Activated T-helper 1 cell treated with anti-CD3 and anti-CD28 coated beads, Interleukin-12 subunit alpha, Interleukin-12 subunit beta, Interleukin-2, Interleukin-4 antibody, amounts not matched to agents 30 ng/mL and 10 ng/mL and 1 ng/mL, durations not matched to agents 14 hours and 24 hours and 36 hours (primary cell): ENCODE measurements around the gene CREBRF. TPM values are rescaled to one million over a fixed set of nuclear protein-coding genes. Genes with fewer than 3 reads are reported as not detected.
"Not testable (repeated sequence)": the region's sequence is repeated elsewhere in the genome, so short reads cannot be mapped to it uniquely, and the experiment has no call there.

Experiments
- DNase-seq: peaks from one replicate; pipeline ENCODE4 v3.0.0; 2021; ENCODE audit warnings: low spot score
- H3K27ac Mint-ChIP-seq: one replicate; pipeline ENCODE4 v1.8.0; 2021; ENCODE audit warnings: mild to moderate bottlenecking, mixed read lengths
- H3K27me3 Mint-ChIP-seq: one replicate; pipeline ENCODE4 v1.8.0; 2022; ENCODE audit warnings: mild to moderate bottlenecking, moderate library complexity, mixed read lengths; ENCODE audit not compliant: insufficient read depth
- H3K36me3 Mint-ChIP-seq: one replicate; pipeline ENCODE4 v1.8.0; 2021; ENCODE audit warnings: low read depth, mixed read lengths
- H3K4me1 Mint-ChIP-seq: one replicate; pipeline ENCODE4 v1.8.0; 2021; ENCODE audit warnings: low read depth, mixed read lengths
- H3K4me3 Mint-ChIP-seq: one replicate; pipeline ENCODE4 v1.8.0; 2021; ENCODE audit warnings: mild to moderate bottlenecking, moderate library complexity, mixed read lengths
- H3K9me3 Mint-ChIP-seq: one replicate; pipeline ENCODE4 v1.8.0; 2021; ENCODE audit warnings: mixed read lengths
- intact Hi-C: fragments of 100-400 bp; cut with micrococcal nuclease; formaldehyde crosslinking; loops from one replicate; pipeline ENCODE4 v1.15.1; 2024
- total RNA-seq: library from RNA; stranded (reverse); gene quantifications from 2 replicates; pipeline ENCODE4 v1.2.3, GENCODE V29; 2022

CREBRF gene, protein sequence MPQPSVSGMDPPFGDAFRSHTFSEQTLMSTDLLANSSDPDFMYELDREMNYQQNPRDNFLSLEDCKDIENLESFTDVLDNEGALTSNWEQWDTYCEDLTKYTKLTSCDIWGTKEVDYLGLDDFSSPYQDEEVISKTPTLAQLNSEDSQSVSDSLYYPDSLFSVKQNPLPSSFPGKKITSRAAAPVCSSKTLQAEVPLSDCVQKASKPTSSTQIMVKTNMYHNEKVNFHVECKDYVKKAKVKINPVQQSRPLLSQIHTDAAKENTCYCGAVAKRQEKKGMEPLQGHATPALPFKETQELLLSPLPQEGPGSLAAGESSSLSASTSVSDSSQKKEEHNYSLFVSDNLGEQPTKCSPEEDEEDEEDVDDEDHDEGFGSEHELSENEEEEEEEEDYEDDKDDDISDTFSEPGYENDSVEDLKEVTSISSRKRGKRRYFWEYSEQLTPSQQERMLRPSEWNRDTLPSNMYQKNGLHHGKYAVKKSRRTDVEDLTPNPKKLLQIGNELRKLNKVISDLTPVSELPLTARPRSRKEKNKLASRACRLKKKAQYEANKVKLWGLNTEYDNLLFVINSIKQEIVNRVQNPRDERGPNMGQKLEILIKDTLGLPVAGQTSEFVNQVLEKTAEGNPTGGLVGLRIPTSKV
- 7.4 and 9.2 TPM in 2 replicates for total RNA-seq

DNA sequence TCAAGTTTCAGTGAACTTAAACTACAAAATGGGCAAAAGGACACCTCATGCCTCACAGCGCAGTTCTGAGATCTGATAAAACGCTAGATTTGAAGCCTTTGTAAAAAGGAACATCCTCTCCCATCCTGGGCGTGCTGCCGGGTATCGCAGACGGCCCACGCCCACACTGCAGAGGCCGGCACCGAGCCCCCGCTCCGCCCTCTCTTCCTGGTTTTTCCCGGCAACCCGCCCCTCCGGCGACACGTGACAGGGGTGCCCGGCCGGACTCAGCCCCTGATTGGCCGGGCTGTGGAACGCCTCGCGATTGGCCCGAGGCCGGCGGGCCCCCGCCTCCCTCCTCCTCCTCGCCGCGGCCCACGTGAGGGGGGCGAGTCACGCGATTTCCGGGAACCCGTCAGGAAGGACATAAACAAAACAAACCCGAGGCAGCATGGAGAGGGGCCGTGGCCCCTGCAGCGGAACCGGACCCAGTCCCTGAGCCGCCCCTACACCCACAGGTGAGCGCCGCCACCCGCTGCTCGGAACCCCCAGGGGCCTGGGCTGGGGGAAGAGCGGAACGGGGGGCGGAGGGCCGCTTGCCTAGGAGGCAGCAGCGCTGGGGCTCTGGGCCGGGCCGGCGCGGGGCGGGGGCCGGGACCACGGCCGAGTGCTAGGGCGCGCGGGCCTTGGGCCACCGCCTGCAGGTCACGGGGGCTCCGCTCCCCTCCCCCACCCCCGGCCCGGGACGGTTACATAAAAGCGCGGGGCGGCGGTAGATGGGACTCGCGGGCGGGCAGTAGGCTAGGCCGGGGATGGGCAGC is at the start of gene CREBRF:
TSS of gene CREBRF (plus strand) at position 370 of the 800 bp plus-strand sequence. CDS start 24,424 bp downstream, outside the sequence.
- H3K4me3 Mint-ChIP-seq = peak within 1 kb of the TSS; percentile 88
- H3K4me1 Mint-ChIP-seq = peaks cover 17% of the 10 kb centered on the region
- H3K9me3 Mint-ChIP-seq = no peaks in the 10 kb centered on the region
- H3K27ac Mint-ChIP-seq = peak within 1 kb of the TSS; percentile 92
- H3K27me3 Mint-ChIP-seq = peaks cover 2% of the 10 kb centered on the region
- H3K36me3 Mint-ChIP-seq = no peaks in the 10 kb centered on the region
- peak; percentile 99 for DNase-seq
- intact Hi-C loops = loop anchor here (1.0 to 10.0 kb wide), 9 partner anchors 21 to 1669 kb away; partner anchors contain the start of genes CPEB4, ERGIC1, FBXW11 and NPM1

DNA sequence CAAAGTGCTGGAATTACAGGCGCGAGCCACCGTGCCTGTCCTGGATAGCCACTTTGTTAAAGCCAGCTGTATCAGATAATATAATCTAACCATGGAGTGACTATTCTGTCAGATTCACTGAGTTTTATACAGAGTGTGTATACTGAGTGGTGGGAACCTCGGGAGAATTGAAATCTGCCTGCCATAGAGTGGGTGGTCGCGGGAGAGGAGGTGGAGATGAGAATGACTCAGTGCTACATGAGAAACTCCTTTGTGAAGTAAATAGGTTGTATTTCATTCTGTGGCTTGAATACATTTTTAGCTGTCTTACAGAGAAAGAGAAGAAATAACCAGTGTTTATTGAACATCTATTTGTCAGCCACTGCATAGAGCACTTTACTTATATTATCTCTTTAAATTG is 46.1 kb upstream of the CREBRF start:
- no peak for DNase-seq
- Mint-ChIP-seq H3K27ac (peak overlapping the region; percentile 32), H3K9me3 (no peaks in the 10 kb centered on the region), H3K36me3 (peaks cover 10% of the 10 kb centered on the region), H3K4me3 (peak overlapping the region; percentile 2), H3K4me1 (peaks cover 25% of the 10 kb centered on the region), H3K27me3 (no peaks in the 10 kb centered on the region)
- intact Hi-C loops = loop anchor here (1.0 kb wide), 1 partner anchor 25 kb away; no protein-coding TSS in a partner anchor

DNA sequence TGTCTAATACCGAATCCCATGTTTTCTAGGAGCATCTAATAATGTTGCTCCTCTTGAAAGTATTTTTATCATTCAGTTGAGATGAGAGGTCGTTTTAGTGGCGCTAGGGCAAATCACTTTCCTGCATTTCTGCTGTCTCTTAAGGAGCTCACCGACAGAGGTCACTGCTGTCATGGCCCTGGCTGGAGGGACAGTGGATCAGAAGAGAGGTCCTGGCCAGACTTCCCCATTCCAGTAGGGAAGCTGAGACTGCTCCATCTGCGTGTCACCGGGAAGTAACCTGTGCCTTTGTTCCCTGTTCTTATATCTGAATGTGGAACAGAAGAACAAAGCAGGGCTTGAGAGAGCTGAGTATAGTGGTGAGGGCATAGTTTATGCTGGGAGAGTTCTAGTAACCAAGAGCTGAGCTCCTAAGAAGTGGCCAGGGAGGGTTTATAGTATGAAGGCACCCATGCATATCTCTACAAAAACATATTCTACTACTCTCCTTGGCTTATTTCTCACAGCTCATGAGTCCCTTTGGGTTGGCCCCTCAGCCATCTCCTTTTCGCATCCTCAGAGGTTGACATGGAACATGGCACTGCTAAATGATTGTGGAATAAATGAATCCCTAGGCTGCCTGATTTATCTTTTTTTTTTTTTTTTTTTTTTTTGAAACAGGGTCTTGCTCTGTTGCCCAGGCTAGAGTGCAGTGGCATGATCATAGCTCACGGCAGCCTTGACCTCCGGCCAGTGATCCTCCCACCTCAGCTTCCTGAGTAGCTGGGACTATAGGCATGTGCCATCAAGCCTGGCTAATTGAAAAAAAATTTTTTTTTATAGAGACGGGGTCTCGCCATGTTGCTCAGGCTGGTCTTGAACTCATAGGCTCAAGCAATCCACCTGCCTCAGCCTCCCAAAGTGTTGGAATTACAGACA is 45.3 kb upstream of the CREBRF start:
- intact Hi-C loops = loop anchor here (1.0 kb wide), 1 partner anchor 24 kb away; no protein-coding TSS in a partner anchor
- DNase-seq = no peak
- Mint-ChIP-seq H3K9me3 (no peaks in the 10 kb centered on the region), H3K4me3 (no peak overlapping the region), H3K4me1 (peaks cover 26% of the 10 kb centered on the region), H3K27ac (peak overlapping the region; percentile 46), H3K36me3 (peaks cover 10% of the 10 kb centered on the region), H3K27me3 (no peaks in the 10 kb centered on the region)

DNA sequence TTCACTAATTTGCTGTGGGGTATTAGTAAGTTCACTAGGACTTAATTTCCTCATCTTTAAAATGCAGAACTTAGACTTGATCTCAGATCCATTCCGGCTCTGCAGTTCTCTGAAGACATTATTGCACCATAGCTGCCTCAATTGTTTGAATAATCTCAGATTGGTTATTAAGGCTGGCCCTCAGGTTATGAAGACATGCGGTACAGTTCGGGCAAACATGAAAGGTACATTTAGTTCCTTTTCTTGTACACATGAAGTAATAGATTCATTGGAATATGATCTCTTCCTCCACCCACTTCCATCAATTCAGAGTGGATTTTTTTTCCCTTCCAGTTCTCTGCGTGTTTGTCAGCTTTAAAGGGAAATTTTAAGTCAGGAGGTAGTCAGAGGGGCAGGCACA is 44.6 kb upstream of the CREBRF start:
- intact Hi-C loops = no loop called here
- no peaks in the 10 kb centered on the region for H3K9me3 Mint-ChIP-seq
- H3K36me3 Mint-ChIP-seq = peaks cover 10% of the 10 kb centered on the region
- no peak for DNase-seq
- H3K4me1 Mint-ChIP-seq = peaks cover 34% of the 10 kb centered on the region
- no peak overlapping the region for H3K27ac Mint-ChIP-seq
- H3K27me3 Mint-ChIP-seq = no peaks in the 10 kb centered on the region
- H3K4me3 Mint-ChIP-seq = no peak overlapping the region

DNA sequence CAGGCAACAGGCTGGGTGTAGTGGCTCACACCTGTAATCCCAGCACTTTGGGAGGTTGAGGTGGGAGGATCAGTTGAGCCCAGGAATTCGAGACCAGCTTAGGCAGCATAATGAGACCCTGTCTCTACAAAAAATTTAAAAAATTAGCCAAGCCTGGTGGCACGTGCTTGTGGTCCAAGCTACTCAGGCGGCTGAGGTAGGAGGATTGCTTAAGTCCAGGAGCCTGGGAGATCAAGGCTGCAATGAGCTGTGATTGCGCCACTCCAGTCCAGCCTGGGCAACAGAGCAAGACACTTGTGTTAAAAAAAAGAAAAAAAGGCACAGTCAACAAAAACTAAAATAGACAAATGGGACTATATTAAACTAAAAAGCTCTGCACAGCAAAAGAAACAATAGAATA is 43.3 kb upstream of the CREBRF start:
- Mint-ChIP-seq H3K4me3 (no peak overlapping the region), H3K9me3 (no peaks in the 10 kb centered on the region), H3K27me3 (no peaks in the 10 kb centered on the region), H3K27ac (no peak overlapping the region), H3K4me1 (peaks cover 38% of the 10 kb centered on the region), H3K36me3 (peaks cover 11% of the 10 kb centered on the region)
- DNase-seq = no peak
- intact Hi-C loops = no loop called here

DNA sequence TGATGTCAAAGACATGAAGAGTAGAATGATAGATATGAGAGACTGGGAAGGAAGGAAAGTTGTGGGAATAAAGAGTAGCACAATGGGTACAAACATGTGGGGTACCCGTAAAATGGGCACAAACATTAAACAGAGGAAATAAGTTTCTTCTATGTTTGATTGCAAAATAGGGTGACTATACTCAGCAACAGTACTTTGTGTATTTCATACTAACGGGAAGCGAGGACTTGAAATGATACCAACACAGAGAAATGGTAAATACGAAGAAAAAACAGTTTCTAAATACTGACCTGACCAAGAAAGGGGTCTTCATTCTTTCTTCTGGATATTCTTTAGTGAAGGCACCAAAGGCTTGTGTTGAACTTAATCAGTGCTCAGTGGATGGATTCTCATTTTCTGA is 41.5 kb upstream of the CREBRF start:
- Mint-ChIP-seq H3K27ac (no peak overlapping the region), H3K36me3 (peaks cover 15% of the 10 kb centered on the region), H3K4me3 (no peak overlapping the region), H3K4me1 (peaks cover 39% of the 10 kb centered on the region), H3K9me3 (no peaks in the 10 kb centered on the region), H3K27me3 (no peaks in the 10 kb centered on the region)
- no peak for DNase-seq
- intact Hi-C loops = no loop called here

DNA sequence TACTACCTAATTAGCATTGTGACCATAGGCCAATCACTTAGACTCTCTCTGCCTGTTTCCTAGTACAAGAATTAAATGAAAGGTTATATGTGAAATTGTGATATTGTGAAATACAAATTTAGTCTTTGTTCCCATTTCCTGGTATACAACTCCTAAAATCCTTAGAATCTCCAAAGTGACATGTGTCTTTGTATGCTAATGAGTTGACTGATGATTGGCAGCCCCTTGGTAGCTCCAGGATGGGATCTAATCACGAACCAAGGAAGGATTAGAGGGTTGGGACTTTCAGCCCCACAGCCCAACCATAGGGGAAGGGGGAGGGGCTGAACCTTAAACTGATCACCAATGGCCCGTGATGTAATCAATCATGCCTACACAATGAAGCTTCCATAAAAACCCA is 41.0 kb upstream of the CREBRF start:
- H3K27ac Mint-ChIP-seq = no peak overlapping the region
- no peak overlapping the region for H3K4me3 Mint-ChIP-seq
- peaks cover 34% of the 10 kb centered on the region for H3K4me1 Mint-ChIP-seq
- no peaks in the 10 kb centered on the region for H3K27me3 Mint-ChIP-seq
- no peaks in the 10 kb centered on the region for H3K9me3 Mint-ChIP-seq
- H3K36me3 Mint-ChIP-seq = peaks cover 17% of the 10 kb centered on the region
- DNase-seq = no peak
- intact Hi-C loops = no loop called here

DNA sequence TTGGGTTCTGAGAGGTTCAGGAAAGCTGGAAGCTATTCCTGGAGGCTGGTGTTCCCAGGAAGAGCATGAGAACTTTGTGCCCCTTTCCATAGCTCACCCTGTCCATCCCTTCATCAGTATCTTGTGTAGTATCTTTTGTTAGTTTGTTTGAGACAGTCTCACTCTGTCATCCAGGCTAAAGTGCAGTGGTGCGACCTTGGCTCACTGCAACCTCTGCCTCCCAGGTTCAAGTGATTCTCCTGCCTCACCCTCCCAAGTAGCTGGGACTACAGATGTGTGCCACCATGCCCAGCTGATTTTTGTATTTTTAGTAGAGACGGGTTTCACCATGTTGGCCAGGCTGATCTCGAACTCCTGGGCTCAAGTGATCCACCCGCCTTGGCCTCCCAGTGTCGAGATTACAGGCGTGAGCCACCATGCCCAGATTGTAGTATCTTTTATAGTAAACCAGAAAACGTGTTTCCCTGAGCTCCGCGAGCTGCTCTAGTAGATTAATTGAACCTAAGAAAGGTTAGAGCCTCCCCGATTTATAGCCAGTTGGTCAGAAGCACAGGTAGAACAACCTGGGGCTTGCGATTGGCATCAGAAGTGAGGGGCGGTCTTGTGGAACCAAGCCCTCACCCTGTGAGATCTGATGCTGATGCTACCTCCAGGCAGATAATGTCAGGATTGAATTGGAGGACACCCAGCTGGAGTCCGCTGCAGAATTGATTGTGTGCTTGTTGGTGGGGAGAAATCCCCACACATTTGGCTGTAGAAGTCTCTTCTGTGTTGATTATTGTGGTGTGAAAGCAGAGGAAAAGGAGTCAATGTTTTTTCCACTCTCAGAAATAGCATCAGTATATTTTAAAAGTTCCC is 40.3 kb upstream of the CREBRF start:
- intact Hi-C loops = no loop called here
- H3K36me3 Mint-ChIP-seq = peaks cover 19% of the 10 kb centered on the region
- no peaks in the 10 kb centered on the region for H3K9me3 Mint-ChIP-seq
- H3K27me3 Mint-ChIP-seq = no peaks in the 10 kb centered on the region
- H3K27ac Mint-ChIP-seq = peak overlapping the region; percentile 49
- H3K4me3 Mint-ChIP-seq = no peak overlapping the region
- DNase-seq = no peak
- H3K4me1 Mint-ChIP-seq = peaks cover 28% of the 10 kb centered on the region

DNA sequence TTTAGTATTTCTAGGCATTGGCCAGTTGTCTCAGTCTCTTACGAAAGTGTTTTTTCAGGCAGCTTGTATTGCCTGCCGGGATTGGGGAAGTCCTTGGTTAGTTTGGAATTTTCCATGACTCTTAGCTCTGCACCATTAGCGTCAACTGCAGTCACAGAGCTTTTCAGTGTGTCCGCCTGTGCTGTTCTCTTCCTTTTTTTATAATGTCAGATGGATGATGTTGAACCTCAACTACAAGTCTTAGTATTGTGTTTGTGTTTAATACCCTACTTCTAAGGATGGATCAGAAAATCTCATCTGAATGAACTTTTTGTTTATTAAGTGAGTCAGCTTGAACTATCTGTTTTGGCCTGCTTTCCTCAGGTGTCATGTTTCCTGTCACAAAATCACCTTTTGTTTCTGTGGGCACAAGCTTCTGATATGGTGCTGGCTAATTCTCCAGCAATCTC is 39.5 kb upstream of the CREBRF start:
- H3K27ac Mint-ChIP-seq = peak overlapping the region; percentile 49
- H3K4me1 Mint-ChIP-seq = peaks cover 27% of the 10 kb centered on the region

DNA sequence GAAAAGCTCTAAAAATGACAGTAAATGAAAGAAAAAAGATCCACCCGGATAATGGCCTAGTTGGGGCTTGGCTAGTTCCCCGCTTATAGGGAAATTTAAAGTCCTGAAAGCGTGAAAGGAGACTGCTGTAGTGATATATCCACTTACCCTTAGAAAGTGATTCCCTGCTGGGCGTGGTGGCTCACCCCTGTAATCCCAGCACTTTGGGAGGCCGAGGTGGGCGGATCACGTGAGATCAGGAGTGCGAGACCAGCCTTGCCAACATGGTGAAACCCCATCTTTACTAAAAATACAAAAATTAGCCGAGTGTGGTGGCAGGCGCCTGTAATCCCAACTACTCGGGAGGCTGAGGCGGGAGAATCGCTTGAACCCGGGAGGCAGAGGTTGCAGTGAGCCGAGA is 39.1 kb upstream of the CREBRF start:
- H3K27me3 Mint-ChIP-seq, intact Hi-C loops, H3K9me3 Mint-ChIP-seq, H3K4me3 Mint-ChIP-seq, DNase-seq: not testable (repeated sequence)
- peak overlapping the region; percentile 35 for H3K27ac Mint-ChIP-seq
- peaks cover 27% of the 10 kb centered on the region for H3K36me3 Mint-ChIP-seq
- H3K4me1 Mint-ChIP-seq = peaks cover 22% of the 10 kb centered on the region

More for the DNA sequence above, 39.5 kb upstream of the CREBRF start:
- Mint-ChIP-seq H3K9me3 (no peaks in the 10 kb centered on the region), H3K4me3 (no peak overlapping the region), H3K36me3 (peaks cover 26% of the 10 kb centered on the region), H3K27me3 (no peaks in the 10 kb centered on the region)
- intact Hi-C loops = no loop called here
- no peak for DNase-seq

DNA sequence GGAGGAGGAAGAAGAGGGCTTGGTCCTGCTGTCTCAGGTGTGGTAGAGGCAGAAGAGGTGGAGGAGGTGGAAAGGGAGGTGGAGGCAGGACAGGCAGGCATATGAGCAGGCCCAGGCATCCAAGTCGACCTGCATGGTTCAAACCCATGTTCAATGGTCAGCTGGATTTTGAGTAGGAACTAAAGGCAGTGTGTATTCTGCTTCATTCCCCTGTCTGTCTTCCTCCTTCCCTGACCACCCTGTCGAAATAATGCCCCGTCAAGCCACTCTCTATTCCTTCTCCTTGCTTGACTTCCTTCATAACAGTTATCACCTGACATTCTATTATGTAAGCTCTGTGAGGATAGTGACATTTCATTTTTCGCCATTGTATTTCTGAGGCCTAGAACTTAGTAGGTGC is 37.8 kb upstream of the CREBRF start:
- Mint-ChIP-seq H3K27ac (no peak overlapping the region), H3K4me1 (peaks cover 21% of the 10 kb centered on the region)
- intact Hi-C loops = no loop called here

More for the DNA sequence above, 37.8 kb upstream of the CREBRF start:
- Mint-ChIP-seq H3K9me3 (no peaks in the 10 kb centered on the region), H3K27me3 (no peaks in the 10 kb centered on the region), H3K36me3 (peaks cover 29% of the 10 kb centered on the region), H3K4me3 (no peak overlapping the region)
- no peak for DNase-seq
